ENCODE measurements around the gene WNT9B.
A peak's percentile ranks its signal among the peaks of the same experiment; 100 is the strongest.
"Not testable (repeated sequence)": the region's sequence is repeated elsewhere in the genome, so short reads cannot be mapped to it uniquely, and the experiment has no call there.

Gene WNT9B

GRCh38 chr17:46910179-46910927 is 59.0 kb downstream of the WNT9B start:
- no peak for DNase-seq (ENCODE audit: low spot score)

DNA sequence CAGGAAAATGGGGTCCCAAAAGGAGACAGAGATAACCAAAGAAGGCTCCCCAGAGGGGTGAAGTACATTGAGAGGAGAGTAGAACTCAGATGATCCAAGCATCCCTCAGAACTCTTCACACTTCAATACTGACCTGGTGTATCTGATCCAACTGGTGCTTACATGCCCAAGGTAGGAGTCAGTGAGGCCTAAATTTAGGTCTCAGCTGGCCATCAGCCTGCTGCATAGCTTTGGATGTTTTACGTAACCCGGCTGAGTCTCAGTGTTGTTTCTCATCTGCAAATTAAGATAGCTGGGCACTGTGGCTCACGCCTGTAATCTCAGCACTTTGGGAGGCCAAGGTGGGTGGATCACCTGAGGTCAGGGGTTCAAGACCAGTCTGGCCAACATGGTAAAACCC is 59.9 kb downstream of the WNT9B start:
- no peak for DNase-seq (ENCODE audit: low spot score)

DNA sequence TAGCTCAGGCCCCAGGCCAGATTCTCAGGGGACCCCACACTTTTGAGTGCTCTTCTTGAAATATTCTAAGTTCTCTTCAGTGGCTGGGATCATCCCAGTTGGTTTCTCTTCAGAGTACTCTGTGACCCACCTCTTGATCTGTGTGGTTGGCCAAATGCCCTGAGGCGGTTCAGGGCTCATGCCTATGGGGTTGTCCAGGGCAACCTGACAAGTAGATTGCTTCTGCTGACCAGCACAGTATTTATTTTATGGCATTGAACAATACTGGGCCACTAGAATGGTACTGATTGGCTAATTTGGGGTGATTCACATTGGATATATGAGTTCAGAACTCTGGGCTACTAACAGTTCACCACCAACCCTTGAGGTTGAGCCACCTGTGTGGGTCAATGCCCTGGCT is 64.2 kb downstream of the WNT9B start:
- DNase-seq (ENCODE audit: low spot score), result no peak

DNA sequence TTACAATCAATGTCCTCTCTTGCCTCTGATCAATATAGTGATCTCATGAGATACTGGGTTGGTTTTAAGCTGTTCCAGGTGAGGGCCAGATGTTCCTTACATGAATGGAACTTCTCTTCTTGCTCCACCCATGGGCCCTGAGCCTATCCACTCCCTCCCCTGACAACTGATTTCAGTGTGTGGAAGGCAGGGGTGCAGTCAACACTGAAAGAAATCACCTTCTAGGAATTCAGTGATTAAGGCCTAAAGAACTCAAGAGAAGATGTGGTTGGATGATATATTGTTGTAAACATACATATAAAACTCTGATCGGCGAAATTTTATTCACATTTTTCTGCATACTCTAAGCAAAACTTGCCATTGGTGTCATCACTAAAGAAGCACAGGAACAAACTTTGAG is 64.8 kb downstream of the WNT9B start:
- DNase-seq (ENCODE audit: low spot score), result no peak

- no peak for DNase-seq (ENCODE audit: low spot score)
These were observed 65.2 kb downstream of the WNT9B start for GRCh38 chr17:46916623-46917022.

GRCh38 chr17:46917041-46917440 is 65.7 kb downstream of the WNT9B start:
- DNase-seq (ENCODE audit: low spot score), result no peak

DNA sequence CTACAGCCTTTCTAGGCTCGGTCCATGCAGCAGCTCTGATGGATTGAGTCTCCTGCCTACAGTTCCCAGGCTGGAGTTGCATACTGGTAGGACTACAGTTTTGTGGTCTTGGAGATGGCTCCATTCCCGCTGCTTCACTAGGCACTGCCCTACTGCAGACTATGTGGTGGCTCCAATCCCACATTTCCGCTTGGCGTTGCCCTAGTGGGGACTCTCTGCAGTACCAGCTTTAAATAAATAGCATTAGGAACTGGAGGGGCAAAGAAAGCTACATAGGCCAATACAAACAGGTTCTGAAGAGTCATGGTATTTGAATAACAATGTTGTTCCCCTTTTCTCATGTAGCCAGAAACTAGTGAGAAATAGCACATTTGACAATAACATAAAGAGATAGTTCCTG is 66.1 kb downstream of the WNT9B start:
- no peak for DNase-seq (ENCODE audit: low spot score)

DNA sequence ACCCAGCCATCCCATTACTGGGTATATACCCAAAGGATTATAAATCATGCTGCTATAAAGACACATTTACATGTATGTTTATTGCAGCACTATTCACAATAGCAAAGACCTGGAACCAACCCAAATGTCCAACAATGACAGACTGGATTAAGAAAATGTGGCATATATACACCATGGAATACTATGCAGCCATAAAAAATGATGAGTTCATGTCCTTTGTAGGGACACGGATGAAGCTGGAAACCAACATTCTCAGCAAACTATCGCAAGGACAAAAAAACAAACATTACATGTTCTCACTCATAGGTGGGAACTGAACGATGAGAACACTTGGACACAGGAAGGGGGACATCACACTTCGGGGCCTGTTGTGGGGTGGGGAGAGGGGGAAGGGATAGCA is 70.6 kb downstream of the WNT9B start:
- not testable (repeated sequence) for DNase-seq (ENCODE audit: low spot score)

DNA sequence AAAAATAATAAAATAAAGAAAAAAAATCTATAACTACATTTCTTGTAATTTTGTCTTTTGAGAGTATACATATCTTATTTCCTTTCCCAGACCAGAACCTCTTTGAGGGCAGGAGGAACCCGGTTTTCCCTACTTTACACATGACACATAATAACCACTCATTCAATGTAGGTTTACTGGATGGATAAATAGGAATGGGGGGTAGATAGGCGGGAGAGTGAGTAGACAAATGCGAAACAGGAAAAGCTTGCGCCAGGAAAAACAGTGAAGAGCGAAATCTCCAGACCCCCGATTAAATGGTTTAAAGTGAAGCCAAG is 71.1 kb downstream of the WNT9B start:
- no peak for DNase-seq (ENCODE audit: low spot score)

- peak; percentile 91 for DNase-seq (ENCODE audit: low spot score)
These were observed 71.6 kb downstream of the WNT9B start, which contains the start of gene GOSR2 for GRCh38 chr17:46922804-46923635. Gene GOSR2, plus strand, starts transcription at chr17:46923160. Its CDS starts 33 bp downstream, at chr17:46923193.

DNA sequence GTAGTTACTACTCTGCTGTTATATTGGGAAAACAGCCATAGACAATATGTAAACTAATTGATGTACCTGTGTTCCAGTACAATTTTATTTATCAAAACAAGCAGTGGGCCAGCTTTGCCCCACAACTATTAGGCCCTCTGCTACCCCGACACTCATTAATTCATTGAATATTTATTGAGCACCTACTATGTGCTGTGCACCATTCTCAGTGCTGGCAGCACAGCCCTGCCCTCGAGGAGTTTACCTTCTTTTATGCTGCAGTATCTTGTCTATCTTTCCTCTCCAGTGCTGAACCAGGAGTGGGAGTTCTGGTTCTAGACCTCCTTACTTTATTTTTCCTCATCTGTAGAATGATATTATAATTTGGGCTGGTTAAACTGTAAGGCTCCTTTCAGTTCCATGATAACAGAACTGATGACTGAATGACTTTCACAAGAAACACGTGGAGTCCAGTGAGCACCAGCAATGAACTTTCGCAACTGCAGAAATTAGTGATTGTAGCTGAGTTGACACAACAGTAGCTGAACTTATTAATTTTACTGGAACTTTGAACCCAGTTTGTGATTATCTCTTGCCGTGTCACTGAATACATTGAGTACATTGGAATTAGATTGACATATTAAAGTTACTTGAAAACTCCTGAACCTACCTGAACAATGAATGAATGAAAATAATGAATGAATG is 73.9 kb downstream of the WNT9B start:
- no peak for DNase-seq (ENCODE audit: low spot score)

DNA sequence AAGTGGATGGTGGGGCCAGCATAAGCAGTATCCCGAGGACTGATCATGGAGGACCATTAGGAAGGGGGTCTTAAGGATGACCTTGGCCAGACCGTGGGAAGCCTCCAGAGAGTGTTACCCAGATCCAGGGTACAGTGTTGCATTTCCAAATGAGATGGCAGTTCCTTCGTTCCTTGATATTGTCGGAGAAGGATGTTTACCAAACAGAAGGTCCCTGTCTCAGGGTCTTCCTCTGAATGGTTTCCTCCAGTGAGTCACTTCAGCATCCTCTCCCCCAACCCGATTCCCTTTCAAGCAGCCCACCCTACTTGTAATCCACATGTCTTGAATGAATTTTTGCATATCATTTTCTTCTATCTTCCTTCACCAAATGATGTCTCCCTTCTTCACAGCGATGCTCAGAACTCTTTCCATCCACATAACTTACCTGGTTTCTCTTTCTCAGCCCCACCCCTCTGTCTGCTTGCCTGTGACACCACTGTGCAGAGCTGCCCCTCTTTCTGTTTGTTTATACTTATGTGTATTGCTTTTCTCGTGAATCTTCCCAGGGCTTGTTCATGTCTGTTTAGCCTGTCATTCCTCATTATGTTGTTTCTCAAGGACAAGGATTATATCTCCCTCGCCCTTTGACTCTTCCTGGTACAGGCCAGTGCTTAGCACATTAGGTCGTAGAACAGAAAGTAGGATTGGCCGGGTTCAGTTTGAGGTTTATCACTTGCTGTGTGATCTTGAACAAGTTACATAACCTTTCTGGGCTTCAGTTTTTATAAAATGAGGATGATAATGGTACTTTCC is 77.3 kb downstream of the WNT9B start:
- no peak for DNase-seq (ENCODE audit: low spot score)

- DNase-seq (ENCODE audit: low spot score), result no peak
These were observed 78.0 kb downstream of the WNT9B start for GRCh38 chr17:46929413-46929812.

- DNase-seq (ENCODE audit: low spot score), result no peak
These were observed 78.7 kb downstream of the WNT9B start for GRCh38 chr17:46930051-46930450.

- DNase-seq (ENCODE audit: low spot score), result no peak
These were observed 80.2 kb downstream of the WNT9B start for GRCh38 chr17:46931596-46931995.

- DNase-seq (ENCODE audit: low spot score), result peak; percentile 66
These were observed 84.4 kb downstream of the WNT9B start for GRCh38 chr17:46935658-46936266.

All from hematopoietic multipotent progenitor cell treated with erythropoietin and hydrocortisone succinate and interleukin-3 and kit ligand, for 17 days (in vitro differentiated cells).